Osteocyte (in vitro differentiated cells): Measurements from ENCODE around the gene GOLPH3. TPM values are rescaled to one million over a fixed set of nuclear protein-coding genes. Genes with fewer than 3 reads are reported as not detected.

Source experiments
- DNase-seq: peaks from one replicate; pipeline ENCODE4 v3.0.0; 2021; ENCODE audit warnings: mixed read lengths; ENCODE audit not compliant: unreplicated experiment; ENCODE audit errors: extremely low spot score
- H3K27ac Mint-ChIP-seq: one replicate; pipeline ENCODE4 v1.8.0; 2021; ENCODE audit warnings: mild to moderate bottlenecking, mixed read lengths; ENCODE audit not compliant: unreplicated experiment
- H3K27me3 Mint-ChIP-seq: one replicate; pipeline ENCODE4 v1.8.0; 2021; ENCODE audit warnings: mixed read lengths; ENCODE audit not compliant: unreplicated experiment
- H3K36me3 Mint-ChIP-seq: one replicate; pipeline ENCODE4 v1.8.0; 2021; ENCODE audit warnings: mixed read lengths; ENCODE audit not compliant: unreplicated experiment
- H3K4me1 Mint-ChIP-seq: one replicate; pipeline ENCODE4 v1.8.0; 2021; ENCODE audit warnings: mixed read lengths; ENCODE audit not compliant: unreplicated experiment
- H3K4me3 Mint-ChIP-seq: one replicate; pipeline ENCODE4 v1.8.0; 2021; ENCODE audit warnings: mild to moderate bottlenecking, moderate library complexity, mixed read lengths; ENCODE audit not compliant: unreplicated experiment
- H3K9me3 Mint-ChIP-seq: one replicate; pipeline ENCODE4 v1.8.0; 2021; ENCODE audit warnings: mixed read lengths; ENCODE audit not compliant: unreplicated experiment
- total RNA-seq: library from RNA; stranded (reverse); gene quantifications from 2 replicates; pipeline ENCODE4 v1.2.1, GENCODE V29; 2021
- TF ChIP-seq, protein P1 (sequence below): fragments of 200-600 bp; sonication (generic); IDR thresholded peaks from 2 replicates; pipeline ENCODE4 v1.5.0; 2021; ENCODE audit warnings: antibody characterized with exemption, mild to moderate bottlenecking, moderate library complexity

Gene GOLPH3
- total RNA-seq, 1 donor from 2014 or later, result 91.2 TPM

DNA sequence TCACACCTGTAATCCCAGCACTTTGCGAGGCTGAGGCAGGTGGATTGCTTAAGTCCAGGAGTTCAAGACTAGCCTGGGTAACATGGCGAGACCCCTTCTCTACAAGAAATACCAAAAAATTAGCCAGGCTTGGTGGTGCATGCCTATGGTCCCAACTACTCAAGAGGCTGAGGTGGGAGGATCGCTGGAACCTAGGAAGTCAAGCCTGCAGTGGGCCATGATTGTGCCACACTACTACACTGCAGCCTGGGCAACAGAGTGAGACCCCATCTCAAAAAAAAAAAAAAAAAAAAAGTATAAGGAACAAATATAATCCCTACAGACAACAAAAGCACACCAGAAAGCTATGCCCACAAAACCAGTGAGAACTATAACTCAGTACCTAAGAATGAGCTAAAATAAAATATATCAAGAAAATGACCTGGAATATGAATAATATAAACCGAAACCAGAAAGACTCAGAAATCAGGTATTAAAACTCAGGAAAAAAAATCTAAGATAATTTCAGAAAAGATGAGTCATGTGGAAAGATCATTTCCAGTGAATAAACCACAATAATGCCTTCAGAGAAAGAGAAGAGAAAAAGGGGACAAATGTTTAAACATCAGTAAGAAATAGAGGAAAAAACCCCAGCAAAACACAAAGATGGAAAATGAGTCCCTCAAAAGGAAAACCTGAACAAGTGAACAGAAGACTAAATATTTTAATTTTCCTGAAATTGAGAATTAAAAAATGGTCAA is 57.4 kb downstream of the GOLPH3 start:
- Mint-ChIP-seq H3K9me3 (no peaks in the 10 kb centered on the region), H3K4me3 (no peak overlapping the region), H3K27me3 (no peaks in the 10 kb centered on the region), H3K36me3 (peaks cover 33% of the 10 kb centered on the region), H3K4me1 (peaks cover 15% of the 10 kb centered on the region), H3K27ac (peak overlapping the region; percentile 61)
- no peak for DNase-seq
- TF ChIP-seq, protein P1, sequence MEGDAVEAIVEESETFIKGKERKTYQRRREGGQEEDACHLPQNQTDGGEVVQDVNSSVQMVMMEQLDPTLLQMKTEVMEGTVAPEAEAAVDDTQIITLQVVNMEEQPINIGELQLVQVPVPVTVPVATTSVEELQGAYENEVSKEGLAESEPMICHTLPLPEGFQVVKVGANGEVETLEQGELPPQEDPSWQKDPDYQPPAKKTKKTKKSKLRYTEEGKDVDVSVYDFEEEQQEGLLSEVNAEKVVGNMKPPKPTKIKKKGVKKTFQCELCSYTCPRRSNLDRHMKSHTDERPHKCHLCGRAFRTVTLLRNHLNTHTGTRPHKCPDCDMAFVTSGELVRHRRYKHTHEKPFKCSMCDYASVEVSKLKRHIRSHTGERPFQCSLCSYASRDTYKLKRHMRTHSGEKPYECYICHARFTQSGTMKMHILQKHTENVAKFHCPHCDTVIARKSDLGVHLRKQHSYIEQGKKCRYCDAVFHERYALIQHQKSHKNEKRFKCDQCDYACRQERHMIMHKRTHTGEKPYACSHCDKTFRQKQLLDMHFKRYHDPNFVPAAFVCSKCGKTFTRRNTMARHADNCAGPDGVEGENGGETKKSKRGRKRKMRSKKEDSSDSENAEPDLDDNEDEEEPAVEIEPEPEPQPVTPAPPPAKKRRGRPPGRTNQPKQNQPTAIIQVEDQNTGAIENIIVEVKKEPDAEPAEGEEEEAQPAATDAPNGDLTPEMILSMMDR, result no peak

DNA sequence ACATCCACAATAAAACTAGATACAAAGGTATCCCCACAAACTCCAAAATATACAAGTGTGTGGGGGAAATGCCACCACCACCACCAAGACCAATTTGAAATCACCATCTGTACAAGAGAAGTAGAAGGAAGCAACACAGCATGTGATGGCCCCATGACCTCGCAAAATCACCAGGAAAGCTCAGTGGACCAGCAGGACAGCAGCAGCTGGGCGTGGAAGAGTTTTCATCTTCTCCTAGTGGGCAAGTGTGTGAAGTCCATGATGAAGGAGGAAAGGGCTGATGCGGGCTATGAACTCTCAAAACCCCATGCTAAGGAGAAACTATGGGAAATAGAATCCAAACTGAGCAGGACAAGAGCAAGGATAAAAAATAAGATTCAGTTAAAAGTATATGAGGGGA is 58.1 kb downstream of the GOLPH3 start:
- TF ChIP-seq, protein P1, result no peak
- Mint-ChIP-seq H3K4me3 (no peak overlapping the region), H3K36me3 (peaks cover 33% of the 10 kb centered on the region), H3K4me1 (peaks cover 15% of the 10 kb centered on the region), H3K27me3 (no peaks in the 10 kb centered on the region), H3K27ac (peak overlapping the region; percentile 62), H3K9me3 (no peaks in the 10 kb centered on the region)
- DNase-seq, result no peak

DNA sequence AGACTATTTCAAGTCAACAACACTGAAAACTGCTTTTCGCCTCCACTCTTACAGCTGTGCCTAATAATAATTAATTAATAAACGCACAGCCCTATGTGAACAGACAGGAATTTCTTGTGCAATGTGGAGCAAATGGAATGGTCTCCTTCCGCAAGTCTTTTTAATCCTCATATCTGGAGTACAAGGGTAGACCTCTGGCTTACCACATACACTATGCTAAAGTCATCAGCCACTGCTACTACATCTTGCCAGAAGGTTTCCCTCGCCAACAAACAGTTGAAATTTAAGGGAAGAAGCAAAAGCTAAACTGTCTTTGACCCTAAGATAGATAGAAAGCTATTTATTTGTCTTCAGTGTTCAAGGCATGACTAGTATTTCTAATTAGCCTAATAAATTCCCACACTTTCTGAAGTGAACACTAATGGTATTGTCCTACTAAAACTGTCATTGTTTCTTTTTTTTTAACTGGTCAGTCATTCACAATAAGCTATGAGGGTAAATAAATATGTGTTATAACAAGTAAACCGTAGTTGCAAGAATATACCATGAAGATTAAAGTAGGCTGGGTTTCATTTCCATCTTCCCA is 63.9 kb downstream of the GOLPH3 start:
- H3K27me3 Mint-ChIP-seq, result no peaks in the 10 kb centered on the region
- DNase-seq, result no peak
- H3K27ac Mint-ChIP-seq, result no peak overlapping the region
- TF ChIP-seq, protein P1, result no peak
- no peaks in the 10 kb centered on the region for H3K4me1 Mint-ChIP-seq
- no peaks in the 10 kb centered on the region for H3K9me3 Mint-ChIP-seq
- H3K36me3 Mint-ChIP-seq, result peaks cover 45% of the 10 kb centered on the region
- H3K4me3 Mint-ChIP-seq, result no peak overlapping the region

DNA sequence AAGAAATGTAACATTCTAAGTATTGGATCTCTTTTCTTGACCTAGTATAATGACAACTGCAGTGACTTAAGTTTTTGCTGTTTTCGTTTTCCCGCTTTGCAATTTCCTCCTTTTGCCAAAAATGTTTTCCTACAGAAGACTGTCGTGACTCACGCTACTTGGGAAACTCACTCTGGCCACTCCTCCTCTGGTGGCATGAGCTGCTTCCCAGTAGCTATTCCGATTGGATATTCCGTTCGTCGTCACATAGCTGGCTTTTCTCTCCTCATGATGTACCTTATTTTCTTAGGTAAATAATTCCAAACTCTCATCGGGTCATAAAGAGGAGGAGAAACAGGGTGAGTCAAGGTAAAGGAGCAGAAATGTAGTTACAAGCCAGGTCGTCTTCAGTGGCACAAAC is 64.9 kb downstream of the GOLPH3 start:
- Mint-ChIP-seq H3K4me3 (no peak overlapping the region), H3K36me3 (peaks cover 48% of the 10 kb centered on the region), H3K27ac (peak overlapping the region; percentile 52), H3K4me1 (no peaks in the 10 kb centered on the region), H3K27me3 (no peaks in the 10 kb centered on the region), H3K9me3 (no peaks in the 10 kb centered on the region)
- TF ChIP-seq, protein P1, result no peak
- DNase-seq, result no peak

DNA sequence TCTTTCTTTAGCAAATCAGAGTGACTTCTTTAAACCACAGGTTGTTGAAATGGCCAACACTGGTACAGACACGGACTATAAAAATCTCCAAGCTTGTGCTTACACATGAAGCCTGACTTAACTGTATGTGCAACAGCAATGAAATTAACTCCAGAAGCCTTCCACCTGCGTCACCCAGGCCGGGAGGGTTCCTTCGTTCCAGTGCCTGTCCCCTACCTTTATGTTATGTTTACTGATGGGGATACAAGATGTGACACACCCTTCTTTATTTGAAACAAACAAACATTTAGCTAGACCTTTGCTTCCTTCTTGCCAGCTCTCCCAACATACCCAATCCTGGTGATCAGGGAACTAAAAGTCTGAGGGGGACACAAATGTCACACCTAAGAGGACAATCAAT is 66.0 kb downstream of the GOLPH3 start:
- Mint-ChIP-seq H3K27me3 (no peaks in the 10 kb centered on the region), H3K4me3 (no peak overlapping the region), H3K9me3 (no peaks in the 10 kb centered on the region), H3K27ac (no peak overlapping the region), H3K4me1 (no peaks in the 10 kb centered on the region), H3K36me3 (peaks cover 49% of the 10 kb centered on the region)
- TF ChIP-seq, protein P1, result no peak
- no peak for DNase-seq
